Measurements from ENCODE around the gene PRDM16. TPM values are rescaled to one million over a fixed set of nuclear protein-coding genes. Genes with fewer than 3 reads are reported as not detected.

The PRDM16 gene
- total and polyA plus RNA-seq, 4 donors, result 0.05 to 0.67 (median 0.19) TPM

- Histone ChIP-seq H3K4me3 (ENCODE audit: low read depth in 1 of 3, low read length in 3 of 3) (no peak overlapping the region), H3K9me3 (ENCODE audit: control insufficient read depth in 4 of 4, low read length in 3 of 4) (no peaks in the 10 kb centered on the region), H3K27ac (ENCODE audit: low read depth in 1 of 2, low read length in 2 of 2) (no peak overlapping the region), H3K9ac (ENCODE audit: low read depth in 1 of 2, low read length in 2 of 2) (no peak overlapping the region), H3K36me3 (ENCODE audit: control insufficient read depth in 4 of 4, insufficient read depth in 3 of 4, low read depth in 1 of 4, low read length in 3 of 4) (no peaks in the 10 kb centered on the region), H3K27me3 (ENCODE audit: control insufficient read depth in 4 of 4, insufficient read depth in 4 of 4, low read length in 3 of 4) (peaks cover 0 to 5% (median 0%) of the 10 kb centered on the region in 4 donors), H3K4me1 (ENCODE audit: control insufficient read depth in 4 of 4, insufficient read depth in 4 of 4, low read length in 3 of 4) (no peaks in the 10 kb centered on the region)
- TF ChIP-seq RAD21 (IDR thresholded peaks at IDR 0.05), result no peak
- TF ChIP-seq SP1 (IDR thresholded peaks at IDR 0.05), result no peak
- no peak for TF ChIP-seq MAX (IDR thresholded peaks at IDR 0.05)
- TF ChIP-seq, protein P1, sequence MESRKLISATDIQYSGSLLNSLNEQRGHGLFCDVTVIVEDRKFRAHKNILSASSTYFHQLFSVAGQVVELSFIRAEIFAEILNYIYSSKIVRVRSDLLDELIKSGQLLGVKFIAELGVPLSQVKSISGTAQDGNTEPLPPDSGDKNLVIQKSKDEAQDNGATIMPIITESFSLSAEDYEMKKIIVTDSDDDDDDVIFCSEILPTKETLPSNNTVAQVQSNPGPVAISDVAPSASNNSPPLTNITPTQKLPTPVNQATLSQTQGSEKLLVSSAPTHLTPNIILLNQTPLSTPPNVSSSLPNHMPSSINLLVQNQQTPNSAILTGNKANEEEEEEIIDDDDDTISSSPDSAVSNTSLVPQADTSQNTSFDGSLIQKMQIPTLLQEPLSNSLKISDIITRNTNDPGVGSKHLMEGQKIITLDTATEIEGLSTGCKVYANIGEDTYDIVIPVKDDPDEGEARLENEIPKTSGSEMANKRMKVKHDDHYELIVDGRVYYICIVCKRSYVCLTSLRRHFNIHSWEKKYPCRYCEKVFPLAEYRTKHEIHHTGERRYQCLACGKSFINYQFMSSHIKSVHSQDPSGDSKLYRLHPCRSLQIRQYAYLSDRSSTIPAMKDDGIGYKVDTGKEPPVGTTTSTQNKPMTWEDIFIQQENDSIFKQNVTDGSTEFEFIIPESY (IDR thresholded peaks at IDR 0.05), result no peak
- no peak for TF ChIP-seq NR2F2 (IDR thresholded peaks at IDR 0.05)
- no peak for TF ChIP-seq HNF4A (conservative IDR thresholded peaks at IDR 0.05)
- TF ChIP-seq GABPA (IDR thresholded peaks at IDR 0.05 in 1 of 2, conservative IDR thresholded peaks at IDR 0.05 in 1 of 2), result no peak
- TF ChIP-seq, protein P2, sequence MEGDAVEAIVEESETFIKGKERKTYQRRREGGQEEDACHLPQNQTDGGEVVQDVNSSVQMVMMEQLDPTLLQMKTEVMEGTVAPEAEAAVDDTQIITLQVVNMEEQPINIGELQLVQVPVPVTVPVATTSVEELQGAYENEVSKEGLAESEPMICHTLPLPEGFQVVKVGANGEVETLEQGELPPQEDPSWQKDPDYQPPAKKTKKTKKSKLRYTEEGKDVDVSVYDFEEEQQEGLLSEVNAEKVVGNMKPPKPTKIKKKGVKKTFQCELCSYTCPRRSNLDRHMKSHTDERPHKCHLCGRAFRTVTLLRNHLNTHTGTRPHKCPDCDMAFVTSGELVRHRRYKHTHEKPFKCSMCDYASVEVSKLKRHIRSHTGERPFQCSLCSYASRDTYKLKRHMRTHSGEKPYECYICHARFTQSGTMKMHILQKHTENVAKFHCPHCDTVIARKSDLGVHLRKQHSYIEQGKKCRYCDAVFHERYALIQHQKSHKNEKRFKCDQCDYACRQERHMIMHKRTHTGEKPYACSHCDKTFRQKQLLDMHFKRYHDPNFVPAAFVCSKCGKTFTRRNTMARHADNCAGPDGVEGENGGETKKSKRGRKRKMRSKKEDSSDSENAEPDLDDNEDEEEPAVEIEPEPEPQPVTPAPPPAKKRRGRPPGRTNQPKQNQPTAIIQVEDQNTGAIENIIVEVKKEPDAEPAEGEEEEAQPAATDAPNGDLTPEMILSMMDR (IDR thresholded peaks at IDR 0.05; ENCODE audit: low read depth, low read length, missing input control), result no peak
- TF ChIP-seq JUND (IDR thresholded peaks at IDR 0.05), result no peak
- TF ChIP-seq, protein P3, sequence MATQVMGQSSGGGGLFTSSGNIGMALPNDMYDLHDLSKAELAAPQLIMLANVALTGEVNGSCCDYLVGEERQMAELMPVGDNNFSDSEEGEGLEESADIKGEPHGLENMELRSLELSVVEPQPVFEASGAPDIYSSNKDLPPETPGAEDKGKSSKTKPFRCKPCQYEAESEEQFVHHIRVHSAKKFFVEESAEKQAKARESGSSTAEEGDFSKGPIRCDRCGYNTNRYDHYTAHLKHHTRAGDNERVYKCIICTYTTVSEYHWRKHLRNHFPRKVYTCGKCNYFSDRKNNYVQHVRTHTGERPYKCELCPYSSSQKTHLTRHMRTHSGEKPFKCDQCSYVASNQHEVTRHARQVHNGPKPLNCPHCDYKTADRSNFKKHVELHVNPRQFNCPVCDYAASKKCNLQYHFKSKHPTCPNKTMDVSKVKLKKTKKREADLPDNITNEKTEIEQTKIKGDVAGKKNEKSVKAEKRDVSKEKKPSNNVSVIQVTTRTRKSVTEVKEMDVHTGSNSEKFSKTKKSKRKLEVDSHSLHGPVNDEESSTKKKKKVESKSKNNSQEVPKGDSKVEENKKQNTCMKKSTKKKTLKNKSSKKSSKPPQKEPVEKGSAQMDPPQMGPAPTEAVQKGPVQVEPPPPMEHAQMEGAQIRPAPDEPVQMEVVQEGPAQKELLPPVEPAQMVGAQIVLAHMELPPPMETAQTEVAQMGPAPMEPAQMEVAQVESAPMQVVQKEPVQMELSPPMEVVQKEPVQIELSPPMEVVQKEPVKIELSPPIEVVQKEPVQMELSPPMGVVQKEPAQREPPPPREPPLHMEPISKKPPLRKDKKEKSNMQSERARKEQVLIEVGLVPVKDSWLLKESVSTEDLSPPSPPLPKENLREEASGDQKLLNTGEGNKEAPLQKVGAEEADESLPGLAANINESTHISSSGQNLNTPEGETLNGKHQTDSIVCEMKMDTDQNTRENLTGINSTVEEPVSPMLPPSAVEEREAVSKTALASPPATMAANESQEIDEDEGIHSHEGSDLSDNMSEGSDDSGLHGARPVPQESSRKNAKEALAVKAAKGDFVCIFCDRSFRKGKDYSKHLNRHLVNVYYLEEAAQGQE (IDR thresholded peaks at IDR 0.05), result no peak
- TF ChIP-seq YY1 (IDR thresholded peaks at IDR 0.05), result no peak
- no peak for TF ChIP-seq RXRA (IDR thresholded peaks at IDR 0.05)
- no peak for TF ChIP-seq TAF1 (conservative IDR thresholded peaks at IDR 0.05)
- TF ChIP-seq, protein P4, sequence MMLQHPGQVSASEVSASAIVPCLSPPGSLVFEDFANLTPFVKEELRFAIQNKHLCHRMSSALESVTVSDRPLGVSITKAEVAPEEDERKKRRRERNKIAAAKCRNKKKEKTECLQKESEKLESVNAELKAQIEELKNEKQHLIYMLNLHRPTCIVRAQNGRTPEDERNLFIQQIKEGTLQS (IDR thresholded peaks at IDR 0.05), result no peak
- no peak for TF ChIP-seq FOXA2 (IDR thresholded peaks at IDR 0.05)
- no peak for TF ChIP-seq EGR1 (IDR thresholded peaks at IDR 0.05; ENCODE audit: low read depth in 2 of 2)
- TF ChIP-seq FOXA1 (IDR thresholded peaks at IDR 0.05), result no peak
- no peak for TF ChIP-seq HNF4G (IDR thresholded peaks at IDR 0.05)
- 90% methylated on average over 53 of the region's 53 CpGs for WGBS
- no peak for DNase-seq (ENCODE audit: low spot score)
Observed at GRCh38 chr1:3265835-3266805, 197.1 kb downstream of the PRDM16 start.
